GF-D8 (cell line): ENCODE results near the gene PDE3B.
"Not testable (repeated sequence)": the region's sequence is repeated elsewhere in the genome, so short reads cannot be mapped to it uniquely, and the experiment has no call there.

Experiments
- DNase-seq: peaks from one replicate; lab custom pipeline; 2025; lab: John Stamatoyannopoulos, UW

PDE3B gene

GRCh38 chr11:14743667-14744066 lies 100.1 kb downstream of the PDE3B start:
- DNase-seq = not testable (repeated sequence)

- DNase-seq = no peak
These were observed 103.3 kb downstream of the PDE3B start for GRCh38 chr11:14746857-14747395.

- DNase-seq = no peak
These were observed 104.5 kb downstream of the PDE3B start for GRCh38 chr11:14748090-14748489.

GRCh38 chr11:14750911-14751310 lies 107.3 kb downstream of the PDE3B start:
- peak; percentile 2 for DNase-seq

- no peak for DNase-seq
These were observed 108.4 kb downstream of the PDE3B start for GRCh38 chr11:14751975-14752407.

- DNase-seq = no peak
These were observed 111.5 kb downstream of the PDE3B start for GRCh38 chr11:14755140-14755539.

GRCh38 chr11:14756349-14756748 lies 112.7 kb downstream of the PDE3B start:
- DNase-seq = no peak

GRCh38 chr11:14759300-14760012 lies 115.9 kb downstream of the PDE3B start:
- not testable (repeated sequence) for DNase-seq

- DNase-seq = no peak
These were observed 120.6 kb downstream of the PDE3B start for GRCh38 chr11:14764179-14764578.

- peak; percentile 59 for DNase-seq
These were observed 121.2 kb downstream of the PDE3B start for GRCh38 chr11:14764579-14765527.

- DNase-seq = no peak
These were observed 123.0 kb downstream of the PDE3B start for GRCh38 chr11:14766585-14766984.

GRCh38 chr11:14768526-14769188 lies 125.1 kb downstream of the PDE3B start:
- no peak for DNase-seq

- no peak for DNase-seq
These were observed 130.2 kb downstream of the PDE3B start for GRCh38 chr11:14773755-14774154.

- DNase-seq = no peak
These were observed 131.1 kb downstream of the PDE3B start for GRCh38 chr11:14774721-14775120.

- DNase-seq = no peak
These were observed 132.3 kb downstream of the PDE3B start for GRCh38 chr11:14775897-14776296.

- not testable (repeated sequence) for DNase-seq
These were observed 134.9 kb downstream of the PDE3B start for GRCh38 chr11:14778460-14778859.

- no peak for DNase-seq
These were observed 140.2 kb downstream of the PDE3B start for GRCh38 chr11:14783788-14784187.

GRCh38 chr11:14784230-14784629 lies 140.6 kb downstream of the PDE3B start:
- no peak for DNase-seq

GRCh38 chr11:14789879-14790484 lies 146.4 kb downstream of the PDE3B start:
- no peak for DNase-seq

- DNase-seq = no peak
These were observed 149.9 kb downstream of the PDE3B start for GRCh38 chr11:14793546-14793945.

- not testable (repeated sequence) for DNase-seq
These were observed 152.4 kb downstream of the PDE3B start for GRCh38 chr11:14796028-14796427.

- no peak for DNase-seq
These were observed 160.2 kb downstream of the PDE3B start for GRCh38 chr11:14803846-14804245.
